Effector memory CD4-positive, alpha-beta T cell (primary cell): ENCODE measurements around the gene MVP.
"Not testable (repeated sequence)": the region's sequence is repeated elsewhere in the genome, so short reads cannot be mapped to it uniquely, and the experiment has no call there.

Experiments used
- DNase-seq, 3 donors: peaks; one replicate each; pipeline ENCODE4 v3.0.0-alpha.2; 2020
- H3K27ac ChIP-seq: 2 replicates; pipeline ENCODE4 v1.7.0; 2013; ENCODE audit warnings: mild to moderate bottlenecking, low read length, moderate library complexity; ENCODE audit not compliant: insufficient read depth, poor library complexity, severe bottlenecking
- H3K27me3 ChIP-seq: replicated peaks from 2 replicates; pipeline ENCODE4 v1.7.0; 2013; ENCODE audit warnings: mild to moderate bottlenecking, low read length; ENCODE audit not compliant: insufficient read depth, control insufficient read depth, poor library complexity, severe bottlenecking
- H3K36me3 ChIP-seq: 2 replicates; pipeline ENCODE4 v1.7.0; 2013; ENCODE audit warnings: mild to moderate bottlenecking, low read length, moderate library complexity; ENCODE audit not compliant: control insufficient read depth, insufficient read depth
- H3K4me1 ChIP-seq: 2 replicates; pipeline ENCODE4 v1.7.0; 2013; ENCODE audit warnings: low read length, mild to moderate bottlenecking; ENCODE audit not compliant: control insufficient read depth, insufficient read depth, poor library complexity, severe bottlenecking
- H3K4me3 ChIP-seq: 2 replicates; pipeline ENCODE4 v1.7.0; 2013; ENCODE audit warnings: low read length, low read depth, mild to moderate bottlenecking; ENCODE audit not compliant: insufficient read depth, poor library complexity, severe bottlenecking
- H3K9me3 ChIP-seq: 2 replicates; pipeline ENCODE4 v1.7.0; 2013; ENCODE audit warnings: mild to moderate bottlenecking, low read length, moderate library complexity; ENCODE audit not compliant: control insufficient read depth

The MVP gene

GRCh38 chr16:29787155-29787554 is 33.1 kb upstream of the MVP start:
- not testable (repeated sequence) for H3K27me3 ChIP-seq, DNase-seq, H3K27ac ChIP-seq, H3K9me3 ChIP-seq, H3K4me3 ChIP-seq, H3K36me3 ChIP-seq
- H3K4me1 ChIP-seq = peaks cover 21% of the 10 kb centered on the region

GRCh38 chr16:29789775-29790182 is 30.5 kb upstream of the MVP start:
- H3K36me3 ChIP-seq = no peaks in the 10 kb centered on the region
- no peak for DNase-seq
- peak overlapping the region; percentile 83 for H3K27ac ChIP-seq
- peaks cover 27% of the 10 kb centered on the region for H3K4me1 ChIP-seq
- no peaks in the 10 kb centered on the region for H3K9me3 ChIP-seq
- no peaks in the 10 kb centered on the region for H3K27me3 ChIP-seq
- peak overlapping the region; percentile 49 for H3K4me3 ChIP-seq

- peak; percentile 99 to 100 (median 99) for DNase-seq
- Histone ChIP-seq H3K27me3 (no peaks in the 10 kb centered on the region), H3K4me1 (peaks cover 24% of the 10 kb centered on the region), H3K4me3 (peak within 1 kb of the TSS; percentile 97), H3K27ac (peak within 1 kb of the TSS; percentile 83), H3K36me3 (no peaks in the 10 kb centered on the region), H3K9me3 (no peaks in the 10 kb centered on the region)
Observed at GRCh38 chr16:29790183-29790948, 29.9 kb upstream of the MVP start, which contains the start of gene KIF22. Gene KIF22, plus strand, starts transcription at chr16:29790751. Its CDS starts 9 bp downstream, at chr16:29790760.

- no peak for DNase-seq
Observed at GRCh38 chr16:29790949-29791844, 29.1 kb upstream of the MVP start.

DNA sequence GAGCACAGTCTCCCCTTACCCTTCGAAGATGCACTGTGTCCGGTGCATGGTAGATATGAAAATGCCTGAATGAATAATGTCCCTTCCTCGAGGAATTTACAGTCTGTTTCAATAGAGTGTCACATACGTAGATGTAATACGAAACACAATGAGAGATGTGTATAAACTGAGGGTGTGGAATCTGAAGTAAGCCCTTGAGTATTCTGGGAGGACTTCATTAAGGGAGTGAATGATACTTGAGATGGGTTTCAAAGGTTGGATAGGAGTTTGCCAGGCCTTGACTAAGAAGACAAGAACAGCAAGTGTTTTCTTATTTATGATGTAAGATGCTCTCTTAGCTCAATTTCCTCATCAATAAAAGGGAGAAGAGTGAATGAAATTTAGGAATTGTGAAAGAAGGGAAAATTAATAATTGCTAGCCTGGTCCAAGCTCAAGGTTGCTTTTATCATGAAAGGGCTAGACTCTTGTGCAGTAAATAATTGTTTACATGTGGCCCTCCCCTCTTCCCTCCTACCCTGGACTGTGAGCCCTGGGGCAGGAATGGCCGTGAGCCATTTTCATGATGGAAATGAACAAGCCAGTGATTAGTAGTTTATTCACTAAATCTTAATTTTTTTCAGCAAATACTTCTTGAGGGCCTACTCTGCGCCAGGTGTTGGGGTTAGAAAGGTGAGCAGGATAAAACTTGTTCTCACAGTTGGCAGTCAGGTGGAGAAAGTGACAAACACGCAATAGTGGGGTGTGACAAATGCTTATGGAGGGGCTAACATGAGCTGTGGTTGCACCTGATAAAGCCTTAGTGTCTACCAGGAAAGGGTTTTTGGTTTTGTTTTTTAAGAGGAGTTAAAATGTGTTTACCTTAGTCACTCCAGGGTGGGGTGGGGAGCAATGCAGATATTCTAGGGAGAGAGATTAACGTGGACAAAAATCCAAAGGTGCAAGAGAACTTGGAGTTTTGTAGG is 28.1 kb upstream of the MVP start:
- Histone ChIP-seq H3K9me3 (no peaks in the 10 kb centered on the region), H3K36me3 (peaks cover 10% of the 10 kb centered on the region), H3K4me1 (peaks cover 21% of the 10 kb centered on the region), H3K27me3 (no peaks in the 10 kb centered on the region), H3K27ac (peak overlapping the region; percentile 72), H3K4me3 (peak overlapping the region; percentile 97)
- DNase-seq = no peak

More at GRCh38 chr16:29790949-29791844, 29.1 kb upstream of the MVP start:
- Histone ChIP-seq H3K36me3 (peaks cover under 1% of the 10 kb centered on the region), H3K4me1 (peaks cover 21% of the 10 kb centered on the region), H3K27me3 (no peaks in the 10 kb centered on the region), H3K27ac (peak overlapping the region; percentile 72), H3K4me3 (peak overlapping the region; percentile 97), H3K9me3 (no peaks in the 10 kb centered on the region)

DNA sequence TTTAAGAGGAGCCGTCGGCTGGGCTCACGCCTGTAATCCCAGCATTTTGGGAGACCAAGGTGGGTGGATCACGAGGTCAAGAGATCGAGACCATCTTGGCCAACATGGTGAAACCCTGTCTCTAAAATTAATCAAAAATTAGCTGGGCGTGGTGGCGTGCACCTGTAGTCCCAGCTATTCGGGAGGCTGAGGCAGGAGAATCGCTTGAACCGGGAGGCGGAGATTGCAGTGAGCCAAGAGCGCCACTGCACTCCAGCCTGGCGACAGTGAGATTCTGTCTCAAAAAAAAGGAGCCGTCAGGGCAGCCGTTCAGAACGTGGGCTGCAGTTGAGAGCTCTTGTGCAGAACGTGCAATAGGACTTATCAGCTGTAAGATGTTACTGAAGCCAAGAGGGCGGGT is 27.1 kb upstream of the MVP start:
- H3K27me3 ChIP-seq, DNase-seq, H3K9me3 ChIP-seq, H3K27ac ChIP-seq, H3K4me3 ChIP-seq: not testable (repeated sequence)
- H3K36me3 ChIP-seq = peaks cover 20% of the 10 kb centered on the region
- H3K4me1 ChIP-seq = peaks cover 21% of the 10 kb centered on the region

GRCh38 chr16:29794231-29794710 is 26.0 kb upstream of the MVP start:
- DNase-seq = no peak
- H3K4me1 ChIP-seq = peaks cover 21% of the 10 kb centered on the region
- peaks cover 31% of the 10 kb centered on the region for H3K36me3 ChIP-seq

DNA sequence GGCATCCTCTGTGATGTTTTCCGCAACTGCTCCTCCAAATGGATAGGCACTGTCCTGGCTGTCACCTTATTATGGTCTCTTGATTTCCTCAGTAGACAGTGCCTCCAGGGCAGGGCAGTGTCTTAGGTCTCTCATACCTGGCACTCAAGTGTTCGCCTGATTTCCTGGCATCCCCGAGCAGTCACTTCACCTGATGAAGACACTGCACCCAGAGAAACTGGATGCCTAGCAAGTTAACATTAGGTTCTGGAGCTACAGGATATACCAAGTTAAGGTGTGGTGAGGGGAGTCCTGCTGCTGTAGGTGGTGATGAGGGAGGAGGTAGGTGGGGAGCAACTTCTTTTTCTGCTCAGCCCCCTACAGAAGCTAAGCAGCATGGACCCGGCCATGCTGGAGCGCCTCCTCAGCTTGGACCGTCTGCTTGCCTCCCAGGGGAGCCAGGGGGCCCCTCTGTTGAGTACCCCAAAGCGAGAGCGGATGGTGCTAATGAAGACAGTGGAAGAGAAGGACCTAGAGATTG is 17.8 kb upstream of the MVP start:
- Histone ChIP-seq H3K27me3 (no peaks in the 10 kb centered on the region), H3K27ac (no peak overlapping the region), H3K4me3 (no peak overlapping the region), H3K36me3 (peaks cover 26% of the 10 kb centered on the region), H3K9me3 (no peaks in the 10 kb centered on the region), H3K4me1 (peaks cover 13% of the 10 kb centered on the region)
- no peak for DNase-seq

More at GRCh38 chr16:29794231-29794710, 26.0 kb upstream of the MVP start:
- no peaks in the 10 kb centered on the region for H3K9me3 ChIP-seq
- no peak overlapping the region for H3K4me3 ChIP-seq
- no peaks in the 10 kb centered on the region for H3K27me3 ChIP-seq
- H3K27ac ChIP-seq = no peak overlapping the region

DNA sequence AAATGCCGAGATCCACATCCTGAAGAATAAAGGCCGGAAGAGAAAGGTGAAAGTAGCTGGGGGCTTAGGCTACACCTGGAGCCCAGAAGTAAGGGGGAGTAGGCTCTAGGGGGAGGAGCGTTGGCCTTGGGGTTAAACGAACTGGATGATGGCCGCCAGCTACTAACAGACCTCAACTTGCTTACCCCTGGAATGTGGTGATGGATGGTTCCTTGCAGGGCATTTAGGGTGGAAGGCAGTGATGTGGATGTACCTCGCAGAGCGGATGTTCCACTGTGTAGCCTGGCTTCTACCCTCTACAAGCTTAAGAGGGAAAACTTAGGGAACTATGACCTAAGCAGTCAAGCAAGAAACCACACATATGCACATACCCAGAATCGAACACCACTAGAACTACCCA is 16.2 kb upstream of the MVP start:
- no peak for DNase-seq
- Histone ChIP-seq H3K27ac (peak overlapping the region; percentile 87), H3K4me3 (no peak overlapping the region), H3K9me3 (no peaks in the 10 kb centered on the region), H3K4me1 (peaks cover 27% of the 10 kb centered on the region), H3K36me3 (peaks cover 11% of the 10 kb centered on the region), H3K27me3 (no peaks in the 10 kb centered on the region)
